WTC11 (cell line): ENCODE data around the gene FADD.

Experiments used
- CBFB ChIP-seq: sonication (generic); formaldehyde crosslinking; IDR thresholded peaks from 2 replicates; pipeline ENCODE4 v1.8.1; 2022; ENCODE audit warnings: mild to moderate bottlenecking, low read depth, missing genetic modification reagents
- CTCF ChIP-seq: fragments of 200-600 bp; IDR thresholded peaks from 2 replicates; pipeline ENCODE4 v1.8.0; 2022; ENCODE audit warnings: antibody characterized with exemption
- MAX ChIP-seq: sonication (generic); formaldehyde crosslinking; IDR thresholded peaks from 2 replicates; pipeline ENCODE4 v1.8.0; 2022; ENCODE audit warnings: mild to moderate bottlenecking, missing genetic modification reagents

GRCh38 chr11:70242885-70243284 is 39.8 kb downstream of the FADD start:
- TF ChIP-seq MAX (CRISPR knock-in tag) (no peak), CTCF (no peak), CBFB (no peak)
